DOHH2 (cell line): ENCODE results near the gene FAAP100.

Experiments used
- H3F3A ChIP-seq: fragments of 200-600 bp; sonication (generic), shearing (Covaris generic); 2 replicates; pipeline ENCODE4 v1.6.0; 2016; ENCODE audit warnings: antibody characterized with exemption, mild to moderate bottlenecking; ENCODE audit not compliant: control insufficient read depth, insufficient read depth
- H3K27ac ChIP-seq: fragments of 200-600 bp; sonication (generic); 2 replicates; pipeline ENCODE4 v1.5.1; 2014; ENCODE audit warnings: low read depth, mild to moderate bottlenecking, low read length, moderate library complexity
- H3K27me3 ChIP-seq: fragments of 200-600 bp; sonication (generic); 2 replicates; pipeline ENCODE4 v1.6.1; 2014; ENCODE audit warnings: mild to moderate bottlenecking, low read length, mixed read lengths; ENCODE audit not compliant: control insufficient read depth
- H3K36me3 ChIP-seq: fragments of 200-600 bp; sonication (generic); 2 replicates; pipeline ENCODE4 v1.6.1; 2014; ENCODE audit warnings: mild to moderate bottlenecking, low read length, moderate library complexity, mixed read lengths; ENCODE audit not compliant: control insufficient read depth
- H3K4me1 ChIP-seq: fragments of 200-600 bp; sonication (generic); 2 replicates; pipeline ENCODE4 v1.6.1; 2014; ENCODE audit warnings: mild to moderate bottlenecking, low read length, mixed read lengths; ENCODE audit not compliant: control insufficient read depth
- H3K4me2 ChIP-seq: fragments of 200-600 bp; sonication (generic); 2 replicates; pipeline ENCODE4 v1.6.0; 2014; ENCODE audit warnings: mild to moderate bottlenecking, low read length, moderate library complexity
- H3K4me3 ChIP-seq: fragments of 200-600 bp; sonication (generic); 2 replicates; pipeline ENCODE4 v1.5.1; 2014; ENCODE audit warnings: mild to moderate bottlenecking, low read length, mixed read lengths
- H3K79me2 ChIP-seq: fragments of 200-600 bp; sonication (generic); 2 replicates; pipeline ENCODE4 v1.6.1; 2014; ENCODE audit warnings: mild to moderate bottlenecking, low read length, mixed read lengths; ENCODE audit not compliant: control insufficient read depth
- H3K9me2 ChIP-seq: fragments of 200-600 bp; sonication (generic); replicated peaks from 2 replicates; pipeline ENCODE4 v1.6.1; 2014; ENCODE audit warnings: mild to moderate bottlenecking, low read length, mixed read lengths; ENCODE audit not compliant: control insufficient read depth
- H3K9me3 ChIP-seq: fragments of 200-600 bp; sonication (generic); 2 replicates; pipeline ENCODE4 v1.6.1; 2014; ENCODE audit warnings: antibody characterized with exemption, low read length, mixed read lengths; ENCODE audit not compliant: control insufficient read depth, insufficient read depth
- H4K20me1 ChIP-seq: fragments of 200-600 bp; sonication (generic); 2 replicates; pipeline ENCODE4 v1.6.0; 2014; ENCODE audit warnings: low read depth, mild to moderate bottlenecking, antibody characterized with exemption, low read length, moderate library complexity; ENCODE audit not compliant: control insufficient read depth, insufficient read depth
- EZH2phosphoT487 ChIP-seq: fragments of 200-600 bp; sonication (generic); IDR thresholded peaks from 2 replicates; pipeline ENCODE4 v1.6.1; 2017; ENCODE audit warnings: borderline replicate concordance, mild to moderate bottlenecking, antibody characterized with exemption, low read length, moderate library complexity, mixed read lengths
- TF ChIP-seq, protein P1 (sequence below): fragments of 200-600 bp; sonication (generic); IDR thresholded peaks from one replicate; pipeline ENCODE4 v1.5.1; 2014; ENCODE audit warnings: antibody characterized with exemption, mild to moderate bottlenecking, low read depth, low read length; ENCODE audit not compliant: poor library complexity, severe bottlenecking

FAAP100 gene

DNA sequence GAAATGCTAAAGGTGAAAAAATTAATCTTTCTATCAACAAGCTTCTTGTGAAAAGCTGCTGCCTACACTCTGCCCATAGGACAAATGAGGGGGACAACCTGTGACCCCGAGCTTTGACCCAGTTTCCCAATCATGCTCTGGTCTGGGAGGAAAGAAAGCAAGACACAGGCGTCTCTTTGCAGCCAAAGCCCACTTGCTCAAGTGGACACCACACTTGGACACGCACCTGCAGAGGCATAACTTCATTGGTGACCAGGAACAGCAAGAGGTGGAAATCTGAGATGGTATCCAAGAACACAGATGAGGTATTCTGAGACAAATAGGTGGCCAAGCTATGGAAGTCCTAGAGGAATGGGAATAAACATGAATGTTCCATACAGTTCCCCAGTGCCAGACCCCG, 15.0 kb upstream of the FAAP100 start:
- H3K27ac ChIP-seq, result no peak overlapping the region
- TF ChIP-seq, protein P1, sequence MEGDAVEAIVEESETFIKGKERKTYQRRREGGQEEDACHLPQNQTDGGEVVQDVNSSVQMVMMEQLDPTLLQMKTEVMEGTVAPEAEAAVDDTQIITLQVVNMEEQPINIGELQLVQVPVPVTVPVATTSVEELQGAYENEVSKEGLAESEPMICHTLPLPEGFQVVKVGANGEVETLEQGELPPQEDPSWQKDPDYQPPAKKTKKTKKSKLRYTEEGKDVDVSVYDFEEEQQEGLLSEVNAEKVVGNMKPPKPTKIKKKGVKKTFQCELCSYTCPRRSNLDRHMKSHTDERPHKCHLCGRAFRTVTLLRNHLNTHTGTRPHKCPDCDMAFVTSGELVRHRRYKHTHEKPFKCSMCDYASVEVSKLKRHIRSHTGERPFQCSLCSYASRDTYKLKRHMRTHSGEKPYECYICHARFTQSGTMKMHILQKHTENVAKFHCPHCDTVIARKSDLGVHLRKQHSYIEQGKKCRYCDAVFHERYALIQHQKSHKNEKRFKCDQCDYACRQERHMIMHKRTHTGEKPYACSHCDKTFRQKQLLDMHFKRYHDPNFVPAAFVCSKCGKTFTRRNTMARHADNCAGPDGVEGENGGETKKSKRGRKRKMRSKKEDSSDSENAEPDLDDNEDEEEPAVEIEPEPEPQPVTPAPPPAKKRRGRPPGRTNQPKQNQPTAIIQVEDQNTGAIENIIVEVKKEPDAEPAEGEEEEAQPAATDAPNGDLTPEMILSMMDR, result no peak
- no peak for TF ChIP-seq EZH2phosphoT487

GRCh38 chr17:81566461-81567126, 14.4 kb upstream of the FAAP100 start:
- no peaks in the 10 kb centered on the region for H3K79me2 ChIP-seq
- no peak overlapping the region for H3K4me2 ChIP-seq
- no peaks in the 10 kb centered on the region for H4K20me1 ChIP-seq
- no peaks in the 10 kb centered on the region for H3K9me3 ChIP-seq
- H3K27ac ChIP-seq, result no peak overlapping the region
- H3K9me2 ChIP-seq, result no peaks in the 10 kb centered on the region
- H3K4me1 ChIP-seq, result peaks cover 3% of the 10 kb centered on the region
- H3K27me3 ChIP-seq, result no peaks in the 10 kb centered on the region
- no peaks in the 10 kb centered on the region for H3F3A ChIP-seq
- H3K36me3 ChIP-seq, result peaks cover 90% of the 10 kb centered on the region
- TF ChIP-seq, protein P1, result no peak
- no peak overlapping the region for H3K4me3 ChIP-seq

More for the DNA sequence above, 15.0 kb upstream of the FAAP100 start:
- no peak overlapping the region for H3K4me3 ChIP-seq
- no peaks in the 10 kb centered on the region for H4K20me1 ChIP-seq
- no peak overlapping the region for H3K4me2 ChIP-seq
- H3K4me1 ChIP-seq, result no peaks in the 10 kb centered on the region
- H3K36me3 ChIP-seq, result peaks cover 90% of the 10 kb centered on the region
- no peaks in the 10 kb centered on the region for H3K9me2 ChIP-seq
- no peaks in the 10 kb centered on the region for H3K27me3 ChIP-seq
- H3F3A ChIP-seq, result no peaks in the 10 kb centered on the region
- no peaks in the 10 kb centered on the region for H3K79me2 ChIP-seq
- no peaks in the 10 kb centered on the region for H3K9me3 ChIP-seq

GRCh38 chr17:81565231-81565630, 13.1 kb upstream of the FAAP100 start:
- H3K36me3 ChIP-seq, result peaks cover 81% of the 10 kb centered on the region
- H4K20me1 ChIP-seq, result no peaks in the 10 kb centered on the region
- H3K4me2 ChIP-seq, result no peak overlapping the region
- H3K9me3 ChIP-seq, result no peaks in the 10 kb centered on the region
- H3K4me3 ChIP-seq, result no peak overlapping the region
- no peaks in the 10 kb centered on the region for H3K79me2 ChIP-seq
- no peaks in the 10 kb centered on the region for H3K27me3 ChIP-seq
- H3K9me2 ChIP-seq, result no peaks in the 10 kb centered on the region
- peaks cover 12% of the 10 kb centered on the region for H3K4me1 ChIP-seq
- TF ChIP-seq EZH2phosphoT487, result no peak
- TF ChIP-seq, protein P1, result no peak
- H3F3A ChIP-seq, result peaks cover 5% of the 10 kb centered on the region
- H3K27ac ChIP-seq, result no peak overlapping the region
